Mesenchymal stem cell (in vitro differentiated cells and primary cell): ENCODE measurements around the gene C6orf47.

ENCODE experiments used
- DNase-seq: peaks from one replicate; pipeline ENCODE4 v3.0.0-alpha.2; 2013
- H2AFZ ChIP-seq: one replicate; pipeline ENCODE4 v1.6.1; 2013; ENCODE audit warnings: low read depth, mild to moderate bottlenecking, control low read depth, inconsistent platforms, low read length, moderate library complexity
- H2AK5ac ChIP-seq: 2 replicates; pipeline ENCODE4 v1.6.1; 2013; ENCODE audit warnings: low read length, moderate library complexity, mild to moderate bottlenecking, inconsistent platforms; ENCODE audit not compliant: severe bottlenecking
- H2BK120ac ChIP-seq: one replicate; pipeline ENCODE4 v1.6.1; 2013; ENCODE audit warnings: low read depth, mild to moderate bottlenecking, inconsistent platforms, low read length, moderate library complexity
- H2BK12ac ChIP-seq, 2 experiments: one replicate each; pipeline ENCODE4 v1.6.1; 2013; ENCODE audit warnings: inconsistent platforms in 2 of 2, low read length in 2 of 2, mild to moderate bottlenecking in 2 of 2, moderate library complexity in 2 of 2, control low read depth in 1 of 2
- H2BK15ac ChIP-seq: one replicate; pipeline ENCODE4 v1.6.1; 2013; ENCODE audit warnings: mild to moderate bottlenecking, low read depth, inconsistent platforms; ENCODE audit not compliant: poor library complexity, severe bottlenecking
- H2BK5ac ChIP-seq: 2 replicates; pipeline ENCODE4 v1.6.1; 2013; ENCODE audit warnings: low read depth, mild to moderate bottlenecking, low read length, control low read depth, inconsistent platforms; ENCODE audit not compliant: poor library complexity, severe bottlenecking
- H3K14ac ChIP-seq, 2 experiments: one replicate each; pipeline ENCODE4 v1.6.1; 2013; ENCODE audit warnings: inconsistent platforms in 2 of 2, low read length in 2 of 2, control low read depth in 1 of 2, mild to moderate bottlenecking in 1 of 2, moderate library complexity in 1 of 2
- H3K18ac ChIP-seq, 2 experiments: one replicate each; pipeline ENCODE4 v1.6.1; 2013; ENCODE audit warnings: inconsistent platforms in 2 of 2, low read length in 2 of 2, control low read depth in 1 of 2, low read depth in 1 of 2, mild to moderate bottlenecking in 1 of 2
- H3K23ac ChIP-seq, 2 experiments: one replicate each; pipeline ENCODE4 v1.6.1; 2013; ENCODE audit warnings: inconsistent platforms in 2 of 2, low read length in 2 of 2, mild to moderate bottlenecking in 2 of 2, moderate library complexity in 2 of 2, control low read depth in 1 of 2
- H3K27ac ChIP-seq: 2 replicates; pipeline ENCODE4 v1.5.1; 2013; ENCODE audit warnings: mild to moderate bottlenecking, moderate library complexity, low read length, control low read depth, inconsistent platforms; ENCODE audit not compliant: poor library complexity, severe bottlenecking
- H3K27me3 ChIP-seq, 2 experiments: 2 replicates each; pipeline versions ENCODE4 v1.6.1 to v1.7.0; 2013; ENCODE audit warnings: low read length in 2 of 2, mild to moderate bottlenecking in 2 of 2, moderate library complexity in 2 of 2, control low read depth in 1 of 2, inconsistent platforms in 1 of 2; ENCODE audit not compliant: control insufficient read depth in 1 of 2, insufficient read depth in 1 of 2
- H3K36me3 ChIP-seq, 2 experiments: 2 replicates each; pipeline versions ENCODE4 v1.6.1 to v1.7.0; 2013; ENCODE audit warnings: low read length in 2 of 2, control low read depth in 1 of 2, inconsistent platforms in 1 of 2, low read depth in 1 of 2, mild to moderate bottlenecking in 1 of 2; ENCODE audit not compliant: insufficient read depth in 2 of 2, control insufficient read depth in 1 of 2
- H3K4ac ChIP-seq, 2 experiments: one replicate each; pipeline ENCODE4 v1.6.1; 2013; ENCODE audit warnings: inconsistent platforms in 2 of 2, low read length in 2 of 2, mild to moderate bottlenecking in 2 of 2, moderate library complexity in 2 of 2, control low read depth in 1 of 2, low read depth in 1 of 2
- H3K4me1 ChIP-seq: 2 replicates; pipeline ENCODE4 v1.6.1; 2013; ENCODE audit warnings: low read depth, low read length, control low read depth; ENCODE audit not compliant: control insufficient read depth, insufficient read depth
- H3K4me2 ChIP-seq: 2 replicates; pipeline ENCODE4 v1.6.1; 2013; ENCODE audit warnings: low read length, mild to moderate bottlenecking, inconsistent platforms; ENCODE audit not compliant: poor library complexity, severe bottlenecking
- H3K4me3 ChIP-seq, 2 experiments: 2 replicates each; pipeline versions ENCODE4 v1.5.1 to v1.7.0; 2013; ENCODE audit warnings: low read length in 2 of 2, mild to moderate bottlenecking in 2 of 2, control low read depth in 1 of 2, low read depth in 1 of 2; ENCODE audit not compliant: insufficient read depth in 1 of 2
- H3K79me1 ChIP-seq: replicated peaks from 2 replicates; pipeline ENCODE4 v1.6.1; 2013; ENCODE audit warnings: mild to moderate bottlenecking, control low read depth, low read length, inconsistent platforms; ENCODE audit not compliant: poor library complexity, severe bottlenecking
- H3K9ac ChIP-seq: 2 replicates; pipeline ENCODE4 v1.7.0; 2013; ENCODE audit warnings: mild to moderate bottlenecking, low read length, moderate library complexity
- H3K9me3 ChIP-seq: 2 replicates; pipeline ENCODE4 v1.7.0; 2013; ENCODE audit warnings: mild to moderate bottlenecking, low read length; ENCODE audit not compliant: control insufficient read depth
- H4K8ac ChIP-seq: one replicate; pipeline ENCODE4 v1.6.1; 2013; ENCODE audit warnings: inconsistent platforms, mild to moderate bottlenecking, low read length, moderate library complexity
- H4K91ac ChIP-seq: one replicate; pipeline ENCODE4 v1.6.1; 2013; ENCODE audit warnings: mild to moderate bottlenecking, low read length, inconsistent platforms
- WGBS: methylation state at CpG from one replicate; pipeline ENCODE4 v1.1.7; 2013; ENCODE audit warnings: mixed read lengths; 5-methylcytosine and 5-hydroxymethylcytosine counted together

Gene C6orf47

DNA sequence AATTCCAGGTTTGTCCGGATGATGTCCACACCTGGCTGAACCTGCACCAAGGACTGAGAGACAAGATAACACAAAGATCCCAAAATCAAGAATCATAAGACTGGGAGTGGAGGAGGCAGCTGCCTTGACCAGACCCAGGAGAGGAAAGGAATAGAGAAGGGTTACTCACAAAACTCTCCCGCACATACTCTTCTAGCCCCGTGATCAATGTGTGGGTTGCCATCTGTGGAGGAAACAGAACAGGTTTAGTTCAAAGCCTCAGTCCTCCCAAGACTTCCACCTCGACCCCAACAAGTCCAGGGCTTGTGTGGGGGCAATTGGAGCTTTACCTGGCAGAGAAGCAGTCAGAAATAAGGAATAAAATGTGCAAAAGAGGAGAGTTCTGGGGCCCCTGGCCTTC lies 19.2 kb downstream of the C6orf47 start:
- Histone ChIP-seq H2BK5ac (no peak overlapping the region), H3K23ac (no peak overlapping the region), H3K14ac (no peak overlapping the region), H3K79me1 (peaks cover 28% of the 10 kb centered on the region), H3K27ac (no peak overlapping the region), H3K4me1 (peaks cover 3% of the 10 kb centered on the region), H4K91ac (no peak overlapping the region), H2AFZ (no peak overlapping the region), H3K4me3 (no peak overlapping the region), H2BK12ac (no peak overlapping the region), H2BK120ac (no peak overlapping the region), H3K18ac (no peak overlapping the region), H3K36me3 (peaks cover 84 to 94% of the 10 kb centered on the region in 2 experiments), H3K4me2 (no peak overlapping the region), H2AK5ac (no peak overlapping the region), H2BK15ac (no peak overlapping the region), H3K27me3 (no peaks in the 10 kb centered on the region), H3K9ac (no peak overlapping the region), H3K9me3 (no peaks in the 10 kb centered on the region), H3K4ac (no peak overlapping the region), H4K8ac (no peak overlapping the region)
- WGBS, result 92% methylated on average over 2 of the region's 4 CpGs
- DNase-seq, result no peak

DNA sequence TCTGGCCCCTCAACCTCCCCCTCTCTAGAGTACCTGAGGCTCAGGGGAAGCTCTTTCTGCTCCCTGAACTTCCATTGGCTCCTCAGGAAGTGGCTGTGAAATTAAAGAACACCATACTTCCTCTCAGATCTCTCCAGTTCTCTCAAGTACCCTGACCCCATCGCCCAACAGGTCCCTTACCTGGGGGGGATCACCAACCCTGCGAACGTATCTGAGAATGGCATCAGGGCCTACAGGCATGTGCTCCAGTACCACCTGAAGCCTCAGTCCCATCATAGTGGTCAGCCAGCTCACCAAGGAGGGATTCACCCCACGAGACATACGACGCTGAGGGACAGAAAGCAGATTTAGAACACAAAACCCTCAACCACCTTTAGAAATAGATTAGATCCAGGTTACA lies 20.0 kb downstream of the C6orf47 start:
- Histone ChIP-seq H3K23ac (no peak overlapping the region), H3K27ac (no peak overlapping the region), H2BK12ac (no peak overlapping the region), H2BK120ac (no peak overlapping the region), H3K4ac (no peak overlapping the region), H3K9ac (no peak overlapping the region), H4K91ac (no peak overlapping the region), H3K4me1 (peaks cover 3% of the 10 kb centered on the region), H2BK5ac (no peak overlapping the region), H3K36me3 (peaks cover 85 to 94% of the 10 kb centered on the region in 2 experiments), H2AK5ac (no peak overlapping the region), H3K9me3 (no peaks in the 10 kb centered on the region), H2AFZ (no peak overlapping the region), H3K4me2 (no peak overlapping the region), H3K4me3 (no peak overlapping the region), H3K79me1 (peaks cover 27% of the 10 kb centered on the region), H2BK15ac (no peak overlapping the region), H3K14ac (no peak overlapping the region), H4K8ac (no peak overlapping the region), H3K18ac (no peak overlapping the region), H3K27me3 (no peaks in the 10 kb centered on the region)
- WGBS, result 93% methylated on average over 3 of the region's 6 CpGs
- no peak for DNase-seq

DNA sequence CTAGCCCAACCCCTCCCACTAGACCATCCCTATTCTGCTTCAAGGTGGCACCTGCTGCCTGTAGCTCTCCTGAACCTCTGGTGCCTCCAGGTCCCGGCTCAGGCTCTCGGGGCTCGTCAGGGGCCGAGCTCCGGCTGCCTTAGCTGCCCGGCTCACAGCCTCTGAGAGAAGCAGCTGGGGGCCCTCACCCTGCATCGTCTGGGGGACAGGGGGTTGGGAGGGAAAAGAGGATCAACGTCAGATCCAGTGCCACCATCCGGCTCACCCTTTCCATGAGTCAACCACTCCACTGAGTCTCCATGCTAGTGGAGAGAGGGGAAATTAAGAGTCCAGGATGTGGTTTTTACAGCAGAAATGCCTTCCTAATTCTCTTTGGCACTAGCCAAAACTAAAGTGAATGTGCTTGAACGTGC lies 21.1 kb downstream of the C6orf47 start:
- no peak overlapping the region for H3K23ac ChIP-seq
- H3K36me3 ChIP-seq, result peaks cover 87 to 94% of the 10 kb centered on the region in 2 experiments
- no peak overlapping the region for H4K91ac ChIP-seq
- WGBS, result 91% methylated on average over 8 of the region's 10 CpGs
- DNase-seq, result peak; percentile 58
- H3K14ac ChIP-seq, result no peak overlapping the region
- H3K79me1 ChIP-seq, result peaks cover 24% of the 10 kb centered on the region
- H2BK120ac ChIP-seq, result no peak overlapping the region
- H3K27me3 ChIP-seq, result no peaks in the 10 kb centered on the region
- H3K4me3 ChIP-seq, result no peak overlapping the region
- H3K9me3 ChIP-seq, result no peaks in the 10 kb centered on the region
- no peak overlapping the region for H2AK5ac ChIP-seq
- no peak overlapping the region for H2BK15ac ChIP-seq
- H3K18ac ChIP-seq, result no peak overlapping the region
- H3K4me1 ChIP-seq, result peaks cover 3% of the 10 kb centered on the region
- no peak overlapping the region for H2BK12ac ChIP-seq
- no peak overlapping the region for H3K27ac ChIP-seq
- no peak overlapping the region for H2AFZ ChIP-seq
- H2BK5ac ChIP-seq, result no peak overlapping the region
- H4K8ac ChIP-seq, result no peak overlapping the region
- no peak overlapping the region for H3K4ac ChIP-seq
- H3K4me2 ChIP-seq, result no peak overlapping the region
- H3K9ac ChIP-seq, result peak overlapping the region; percentile 62

DNA sequence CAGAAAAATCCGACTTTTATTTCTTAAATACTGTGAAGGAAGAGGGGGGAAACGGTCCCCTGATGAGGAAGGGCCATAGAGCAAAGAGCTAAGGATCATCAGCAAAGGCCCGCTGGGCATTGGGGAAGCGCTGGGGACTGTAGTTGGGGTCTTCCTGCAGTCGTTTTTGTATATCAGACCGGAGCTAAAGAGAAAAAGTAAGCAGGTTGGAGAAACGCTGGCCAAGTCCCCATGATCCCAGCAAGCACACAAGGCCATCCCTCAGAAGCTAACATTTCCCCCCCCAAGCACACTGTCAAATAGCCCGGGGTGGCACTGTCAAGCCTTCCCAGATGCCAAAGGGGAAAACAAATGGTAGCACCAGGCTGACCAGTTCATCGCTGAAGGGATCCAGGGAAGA lies 21.5 kb downstream of the C6orf47 start:
- 93% methylated on average over 9 of the region's 9 CpGs for WGBS
- Histone ChIP-seq H3K4me2 (no peak overlapping the region), H2AFZ (no peak overlapping the region), H2BK15ac (no peak overlapping the region), H3K27me3 (no peaks in the 10 kb centered on the region), H4K8ac (no peak overlapping the region), H3K9ac (peak overlapping the region; percentile 62), H2AK5ac (no peak overlapping the region), H3K23ac (no peak overlapping the region), H3K4ac (no peak overlapping the region), H3K18ac (no peak overlapping the region), H2BK12ac (no peak overlapping the region), H2BK120ac (no peak overlapping the region), H3K4me1 (peaks cover 3% of the 10 kb centered on the region), H3K27ac (no peak overlapping the region), H3K9me3 (no peaks in the 10 kb centered on the region), H3K14ac (no peak overlapping the region), H2BK5ac (no peak overlapping the region), H3K79me1 (peaks cover 23% of the 10 kb centered on the region), H4K91ac (no peak overlapping the region), H3K36me3 (peaks cover 87 to 94% of the 10 kb centered on the region in 2 experiments), H3K4me3 (no peak overlapping the region)
- DNase-seq, result no peak
